ENCODE data around the gene CHAC2.
"Not testable (repeated sequence)": the region's sequence is repeated elsewhere in the genome, so short reads cannot be mapped to it uniquely, and the experiment has no call there.

CHAC2 gene

GRCh38 chr2:53767405-53768241, at the start of gene CHAC2:
CHAC2 (plus strand) TSS chr2:53767804; CDS start chr2:53767887, 83 bp downstream.
- peak; percentile 75 for DNase-seq

- not testable (repeated sequence) for DNase-seq
Measured at GRCh38 chr2:53720944-53721343, 46.7 kb upstream of the CHAC2 start.

GRCh38 chr2:53724536-53724935, 43.1 kb upstream of the CHAC2 start:
- DNase-seq, result no peak

GRCh38 chr2:53725662-53726061, 41.9 kb upstream of the CHAC2 start:
- DNase-seq, result no peak

GRCh38 chr2:53727921-53728320, 39.7 kb upstream of the CHAC2 start:
- no peak for DNase-seq

- no peak for DNase-seq
Measured at GRCh38 chr2:53729143-53729762, 38.4 kb upstream of the CHAC2 start.

GRCh38 chr2:53737091-53737490, 30.5 kb upstream of the CHAC2 start:
- no peak for DNase-seq

GRCh38 chr2:53739032-53739431, 28.6 kb upstream of the CHAC2 start:
- peak; percentile 29 for DNase-seq

GRCh38 chr2:53740170-53740569, 27.4 kb upstream of the CHAC2 start:
- DNase-seq, result peak; percentile 19

GRCh38 chr2:53744395-53745065, 23.1 kb upstream of the CHAC2 start:
- DNase-seq, result no peak

- DNase-seq, result no peak
Measured at GRCh38 chr2:53750041-53750768, 17.4 kb upstream of the CHAC2 start.

GRCh38 chr2:53751728-53752127, 15.9 kb upstream of the CHAC2 start:
- no peak for DNase-seq

GRCh38 chr2:53752385-53752784, 15.2 kb upstream of the CHAC2 start:
- DNase-seq, result no peak

GRCh38 chr2:53753041-53753440, 14.6 kb upstream of the CHAC2 start:
- no peak for DNase-seq

- DNase-seq, result no peak
Measured at GRCh38 chr2:53755121-53755520, 12.5 kb upstream of the CHAC2 start.

GRCh38 chr2:53756644-53757043, 11.0 kb upstream of the CHAC2 start:
- no peak for DNase-seq

- not testable (repeated sequence) for DNase-seq
Measured at GRCh38 chr2:53757206-53757605, 10.4 kb upstream of the CHAC2 start.

GRCh38 chr2:53765767-53766166, 1.8 kb upstream of the CHAC2 start:
- no peak for DNase-seq

GRCh38 chr2:53768242-53768542, 588 bp downstream of the CHAC2 start:
- peak; percentile 25 for DNase-seq

GRCh38 chr2:53769318-53769945, 1.8 kb downstream of the CHAC2 start:
- DNase-seq, result no peak

GRCh38 chr2:53770264-53770663, 2.7 kb downstream of the CHAC2 start:
- no peak for DNase-seq

GRCh38 chr2:53777134-53777533, 9.5 kb downstream of the CHAC2 start:
- DNase-seq, result no peak

Data from GF-D8 (cell line).